ENCODE measurements around the gene TCEANC2.
"Not testable (repeated sequence)": the region's sequence is repeated elsewhere in the genome, so short reads cannot be mapped to it uniquely, and the experiment has no call there.

Gene TCEANC2

GRCh38 chr1:54024811-54025210, 28.6 kb upstream of the TCEANC2 start:
- DNase-seq (ENCODE audit: low read depth in 2 of 2, low spot score in 1 of 2), result not testable (repeated sequence)

GRCh38 chr1:54027848-54028247, 25.6 kb upstream of the TCEANC2 start:
- no peak for DNase-seq (ENCODE audit: low read depth in 2 of 2, low spot score in 1 of 2)

GRCh38 chr1:54028306-54029251, 24.8 kb upstream of the TCEANC2 start:
- no peak for DNase-seq (ENCODE audit: low read depth in 2 of 2, low spot score in 1 of 2)

DNA sequence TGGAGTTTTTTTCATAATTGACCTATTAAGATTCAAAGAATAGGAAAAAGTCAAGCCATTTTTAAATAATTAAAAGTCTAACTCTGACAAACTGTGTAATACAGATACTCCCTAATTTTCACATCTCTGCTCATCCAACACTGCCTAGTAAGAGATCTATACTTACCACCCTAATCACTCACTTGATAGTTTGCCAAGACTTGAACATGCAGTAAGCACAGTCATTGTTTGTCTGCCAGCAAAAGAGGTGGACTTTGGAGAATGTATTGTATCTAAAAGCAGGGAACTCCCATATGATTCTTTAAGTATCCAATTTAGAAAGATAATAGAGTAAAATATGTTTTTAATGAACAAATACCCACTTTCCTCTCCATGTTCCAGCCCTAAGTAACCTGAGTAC, 15.9 kb upstream of the TCEANC2 start:
- no peak for DNase-seq (ENCODE audit: low read depth in 2 of 2, low spot score in 1 of 2)

GRCh38 chr1:54041806-54042205, 11.6 kb upstream of the TCEANC2 start:
- no peak for DNase-seq (ENCODE audit: low read depth in 2 of 2, low spot score in 1 of 2)

- no peak for DNase-seq (ENCODE audit: low read depth in 2 of 2, low spot score in 1 of 2)
Measured at GRCh38 chr1:54045496-54045895, 7.9 kb upstream of the TCEANC2 start.

DNA sequence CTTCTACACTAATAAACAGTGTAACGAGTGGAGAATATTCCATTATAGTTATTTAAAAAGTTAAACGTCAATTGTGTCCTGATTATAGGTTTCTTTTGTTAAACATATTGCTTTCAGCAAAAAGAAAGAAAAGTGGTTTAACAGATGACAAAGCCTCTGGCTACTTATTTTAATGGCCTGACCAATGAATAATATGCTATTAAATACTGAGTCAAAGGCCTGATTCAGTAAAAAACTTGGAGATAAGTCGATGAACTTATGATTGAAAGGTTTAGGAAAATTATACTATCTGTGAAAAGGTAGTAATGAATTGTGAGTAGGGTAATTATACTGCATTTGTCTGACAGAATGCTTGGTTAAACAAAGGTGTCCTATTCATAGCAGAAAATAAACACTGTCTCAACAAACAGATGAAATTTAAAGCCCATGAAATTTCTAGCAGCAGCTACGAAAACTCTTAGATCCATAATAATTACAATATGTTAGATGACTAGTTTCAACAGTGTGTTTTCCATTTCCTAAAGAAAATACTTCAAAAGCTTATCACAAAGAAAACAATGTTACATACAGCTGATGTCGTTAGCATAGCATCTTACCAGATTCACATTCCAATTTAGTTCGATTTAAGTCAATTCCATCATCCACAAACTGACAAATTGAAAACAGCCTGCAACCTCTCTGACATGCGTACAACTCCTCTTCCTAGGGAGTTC, 6.6 kb upstream of the TCEANC2 start:
- no peak for DNase-seq (ENCODE audit: low read depth in 2 of 2, low spot score in 1 of 2)

DNA sequence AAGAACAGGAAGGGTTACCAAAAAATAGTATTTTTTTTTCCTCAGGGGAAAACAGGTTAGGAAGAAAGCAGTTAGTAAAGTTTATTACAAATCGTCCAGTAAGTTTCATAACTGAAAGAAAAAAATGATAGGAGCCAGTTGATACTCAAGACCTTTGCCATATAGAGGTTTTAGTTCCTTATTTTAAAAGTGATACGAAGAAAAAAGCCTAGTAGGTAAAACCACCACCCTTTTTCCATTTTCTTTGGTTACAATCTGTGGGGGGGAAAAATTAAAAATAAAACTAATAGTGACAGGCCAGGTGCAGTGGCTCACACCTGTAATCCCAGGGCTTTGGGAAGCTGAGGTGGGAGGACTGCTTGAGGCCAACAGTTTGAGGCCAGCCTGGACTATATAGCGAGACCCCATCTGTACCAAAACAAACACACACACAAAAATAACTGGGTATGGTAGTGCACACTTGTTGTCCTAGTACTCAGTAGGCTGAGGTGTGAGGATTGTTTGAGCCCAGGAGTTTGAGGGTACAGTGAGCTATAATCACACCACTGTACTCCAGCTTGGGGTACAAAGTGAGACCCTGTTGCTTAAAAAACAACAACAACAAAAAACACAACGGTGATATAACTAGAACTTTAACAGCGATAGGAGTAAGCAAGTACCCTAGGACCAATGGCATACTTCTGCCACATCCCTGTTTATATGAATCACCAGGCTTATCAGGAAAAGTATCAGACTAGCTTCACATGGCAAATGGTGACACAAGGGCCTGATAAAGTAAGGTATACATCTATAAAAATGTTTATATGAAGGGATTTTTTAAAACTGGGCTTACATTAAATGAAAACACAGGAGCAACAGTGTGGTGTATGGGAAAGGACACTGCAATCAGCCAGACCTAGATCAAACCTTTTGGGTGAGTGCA, 5.8 kb upstream of the TCEANC2 start:
- DNase-seq (ENCODE audit: low read depth in 2 of 2, low spot score in 1 of 2), result no peak

DNA sequence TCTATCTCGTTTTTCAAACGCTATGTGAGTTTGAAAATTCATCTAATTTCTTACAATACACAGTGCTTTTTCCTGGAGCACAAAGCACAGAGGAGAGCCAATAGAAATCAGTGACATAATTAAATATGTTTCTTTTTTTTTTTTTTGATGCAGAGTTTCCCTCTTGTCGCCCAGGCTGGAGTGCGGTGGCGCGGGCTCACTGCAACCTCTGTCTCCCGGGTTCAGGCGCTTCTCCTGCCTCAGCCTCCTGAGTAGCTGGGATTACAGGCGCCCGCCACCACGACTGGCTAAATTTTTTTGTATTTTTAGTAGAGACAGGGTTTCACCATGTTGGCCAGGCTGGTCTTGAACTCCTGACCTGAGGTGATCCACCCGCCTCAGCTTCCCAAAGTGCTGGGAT, 3.0 kb upstream of the TCEANC2 start:
- DNase-seq (ENCODE audit: low read depth in 2 of 2, low spot score in 1 of 2), result not testable (repeated sequence)

- DNase-seq (ENCODE audit: low read depth in 2 of 2, low spot score in 1 of 2), result no peak
Measured at GRCh38 chr1:54051933-54052430, 1.4 kb upstream of the TCEANC2 start.

DNA sequence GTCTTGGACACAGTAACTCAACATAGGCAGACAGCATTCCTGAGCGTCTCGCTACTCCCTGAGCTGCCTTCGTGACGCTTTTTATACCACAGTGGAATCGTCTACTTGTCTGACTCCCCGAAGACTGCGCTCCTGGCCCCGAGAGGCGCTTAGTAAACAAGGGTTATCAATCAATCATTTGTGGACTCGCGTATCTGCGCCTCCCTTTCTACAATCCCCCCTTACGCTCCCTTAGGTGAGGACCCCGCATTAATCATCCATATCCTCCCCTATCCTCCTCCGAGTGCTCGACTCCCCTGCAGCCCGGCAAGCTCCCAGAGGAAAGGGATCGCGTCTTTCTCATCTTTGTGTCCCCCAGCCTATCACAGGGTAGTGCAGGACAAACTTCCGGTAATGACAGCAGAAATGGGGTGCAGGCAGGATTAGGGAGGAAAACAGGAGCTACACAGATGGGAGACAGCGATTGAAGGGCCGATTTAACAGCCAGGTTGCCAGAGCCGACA, 926 bp upstream of the TCEANC2 start:
- DNase-seq (ENCODE audit: low read depth in 2 of 2, low spot score in 1 of 2), result peak in 1 of 2 donors; percentile 2

- DNase-seq (ENCODE audit: low read depth in 2 of 2, low spot score in 1 of 2), result no peak
Measured at GRCh38 chr1:54053745-54054437, 483 bp downstream of the TCEANC2 start.

DNA sequence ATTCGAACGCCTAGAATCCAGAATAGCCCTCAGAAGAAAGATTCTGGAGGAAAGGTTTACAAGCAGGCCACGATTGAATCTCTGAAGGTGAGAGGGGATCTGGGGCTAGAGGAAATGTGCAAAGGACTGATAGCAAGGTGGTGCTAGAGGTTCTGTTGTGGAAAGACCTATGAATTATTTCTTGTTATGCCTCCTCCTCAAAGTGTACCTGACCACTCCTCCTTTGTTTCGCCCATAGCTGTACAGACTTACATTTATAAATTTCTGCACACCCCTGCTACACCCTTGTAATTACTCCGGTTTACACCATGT, 986 bp downstream of the TCEANC2 start:
- no peak for DNase-seq (ENCODE audit: low read depth in 2 of 2, low spot score in 1 of 2)

GRCh38 chr1:54064299-54064698, 10.9 kb downstream of the TCEANC2 start:
- DNase-seq (ENCODE audit: low read depth in 2 of 2, low spot score in 1 of 2), result no peak

GRCh38 chr1:54069791-54070170, 16.4 kb downstream of the TCEANC2 start:
- DNase-seq (ENCODE audit: low read depth in 2 of 2, low spot score in 1 of 2), result no peak

GRCh38 chr1:54070171-54070837, 16.9 kb downstream of the TCEANC2 start:
- DNase-seq (ENCODE audit: low read depth in 2 of 2, low spot score in 1 of 2), result no peak

GRCh38 chr1:54077359-54077758, 24.0 kb downstream of the TCEANC2 start:
- no peak for DNase-seq (ENCODE audit: low read depth in 2 of 2, low spot score in 1 of 2)

- DNase-seq (ENCODE audit: low read depth in 2 of 2, low spot score in 1 of 2), result no peak
Measured at GRCh38 chr1:54080598-54081049, 27.2 kb downstream of the TCEANC2 start.

GRCh38 chr1:54081306-54082270, 28.2 kb downstream of the TCEANC2 start:
- peak; percentile 15 to 17 for DNase-seq (ENCODE audit: low read depth in 2 of 2, low spot score in 1 of 2)

All from stimulated activated CD8-positive, alpha-beta memory T cell treated with anti-CD3 and anti-CD28 coated beads, Interleukin-4, amount 100 ng/mL, for 1 hour (primary cell).